Neuronal stem cell (in vitro differentiated cells): Measurements from ENCODE around the gene DCP1A.

Experiments used
- DNase-seq: peaks from one replicate; pipeline ENCODE4 v3.0.0-alpha.2; 2013; ENCODE audit warnings: low spot score
- H2AFZ ChIP-seq: one replicate; pipeline ENCODE4 v1.6.1; 2013; ENCODE audit warnings: mild to moderate bottlenecking, low read length, inconsistent platforms
- H2AK5ac ChIP-seq: 2 replicates; pipeline ENCODE4 v1.6.1; 2013; ENCODE audit warnings: low read depth, mild to moderate bottlenecking, inconsistent platforms, low read length, moderate library complexity, mixed read lengths
- H2BK120ac ChIP-seq: 2 replicates; pipeline ENCODE4 v1.6.1; 2013; ENCODE audit warnings: low read depth, mild to moderate bottlenecking, inconsistent platforms, low read length, moderate library complexity, mixed read lengths
- H2BK12ac ChIP-seq: one replicate; pipeline ENCODE4 v1.6.1; 2013; ENCODE audit warnings: low read length, inconsistent platforms
- H2BK15ac ChIP-seq: 2 replicates; pipeline ENCODE4 v1.6.1; 2013; ENCODE audit warnings: mild to moderate bottlenecking, low read length, inconsistent platforms, mixed read lengths
- H2BK5ac ChIP-seq: one replicate; pipeline ENCODE4 v1.6.1; 2013; ENCODE audit warnings: inconsistent platforms, mild to moderate bottlenecking, low read length, moderate library complexity
- H3K14ac ChIP-seq: one replicate; pipeline ENCODE4 v1.6.1; 2013; ENCODE audit warnings: low read length, inconsistent platforms
- H3K18ac ChIP-seq: 2 replicates; pipeline ENCODE4 v1.6.1; 2013; ENCODE audit warnings: low read length, inconsistent platforms
- H3K23ac ChIP-seq: 2 replicates; pipeline ENCODE4 v1.6.1; 2013; ENCODE audit warnings: low read depth, mild to moderate bottlenecking, mixed read lengths, low read length, inconsistent platforms; ENCODE audit not compliant: poor library complexity
- H3K27ac ChIP-seq: replicated peaks from 3 replicates; pipeline ENCODE4 v1.5.1; 2013; ENCODE audit warnings: low read length, inconsistent platforms
- H3K27me3 ChIP-seq, 3 experiments: 2 replicates each; pipeline ENCODE4 v1.6.1; 2013; ENCODE audit warnings: low read length in 3 of 3, mild to moderate bottlenecking in 2 of 3, inconsistent platforms in 1 of 3, low read depth in 1 of 3, mixed read lengths in 1 of 3, moderate library complexity in 1 of 3; ENCODE audit not compliant: control insufficient read depth in 3 of 3, insufficient read depth in 3 of 3
- H3K36me3 ChIP-seq, 2 donors: replicated peaks in 1 of 2; 2 replicates each; pipeline ENCODE4 v1.6.1; 2013; ENCODE audit warnings: low read length in 2 of 2; ENCODE audit not compliant: control insufficient read depth in 2 of 2, insufficient read depth in 2 of 2
- H3K4ac ChIP-seq: 2 replicates; pipeline ENCODE4 v1.6.1; 2013; ENCODE audit warnings: inconsistent platforms, mild to moderate bottlenecking, low read length, moderate library complexity
- H3K4me1 ChIP-seq, 2 donors: 1 replicate in 1 of 2; 2 replicates in 1 of 2; pipeline ENCODE4 v1.6.1; 2013; ENCODE audit warnings: low read length in 2 of 2, low read depth in 1 of 2; ENCODE audit not compliant: control insufficient read depth in 2 of 2, insufficient read depth in 1 of 2
- H3K4me2 ChIP-seq: one replicate; pipeline ENCODE4 v1.6.1; 2013; ENCODE audit warnings: mild to moderate bottlenecking, low read length, inconsistent platforms; ENCODE audit not compliant: insufficient read depth, poor library complexity, severe bottlenecking
- H3K4me3 ChIP-seq, 2 donors: 2 replicates each; pipeline ENCODE4 v1.5.1; 2013; ENCODE audit warnings: low read length in 2 of 2, mild to moderate bottlenecking in 2 of 2, inconsistent platforms in 1 of 2, moderate library complexity in 1 of 2
- H3K79me1 ChIP-seq: one replicate; pipeline ENCODE4 v1.6.1; 2013; ENCODE audit warnings: low read depth, mild to moderate bottlenecking, inconsistent platforms, low read length, moderate library complexity
- H3K9ac ChIP-seq: one replicate; pipeline ENCODE4 v1.6.1; 2013; ENCODE audit warnings: mild to moderate bottlenecking, low read depth, low read length, inconsistent platforms; ENCODE audit not compliant: poor library complexity
- H3K9me3 ChIP-seq, 2 donors: replicated peaks in 1 of 2; 2 replicates each; pipeline versions ENCODE3 to v1.6.1; 2013; ENCODE audit warnings: low read length in 2 of 2, mild to moderate bottlenecking in 2 of 2, inconsistent platforms in 1 of 2, low read depth in 1 of 2, mixed read lengths in 1 of 2, moderate library complexity in 1 of 2; ENCODE audit not compliant: control insufficient read depth in 2 of 2, insufficient read depth in 1 of 2
- H4K8ac ChIP-seq: one replicate; pipeline ENCODE4 v1.6.1; 2013; ENCODE audit warnings: low read depth, mild to moderate bottlenecking, inconsistent platforms, low read length, moderate library complexity
- H4K91ac ChIP-seq: one replicate; pipeline ENCODE4 v1.6.1; 2013; ENCODE audit warnings: low read length, low read depth, mild to moderate bottlenecking, inconsistent platforms; ENCODE audit not compliant: poor library complexity
- WGBS, 2 donors: extraction: QIAGEN DNeasy Blood & Tissue Kit; methylation state at CpG; one replicate each; pipeline ENCODE4 v1.1.7; 2013; ENCODE audit warnings: missing lambda C conversion rate in 2 of 2, mixed read lengths in 1 of 2; ENCODE audit not compliant: insufficient read length in 2 of 2, insufficient replicate concordance in 1 of 2; ENCODE audit errors: extremely low coverage in 2 of 2; 5-methylcytosine and 5-hydroxymethylcytosine counted together

The DCP1A gene

DNA sequence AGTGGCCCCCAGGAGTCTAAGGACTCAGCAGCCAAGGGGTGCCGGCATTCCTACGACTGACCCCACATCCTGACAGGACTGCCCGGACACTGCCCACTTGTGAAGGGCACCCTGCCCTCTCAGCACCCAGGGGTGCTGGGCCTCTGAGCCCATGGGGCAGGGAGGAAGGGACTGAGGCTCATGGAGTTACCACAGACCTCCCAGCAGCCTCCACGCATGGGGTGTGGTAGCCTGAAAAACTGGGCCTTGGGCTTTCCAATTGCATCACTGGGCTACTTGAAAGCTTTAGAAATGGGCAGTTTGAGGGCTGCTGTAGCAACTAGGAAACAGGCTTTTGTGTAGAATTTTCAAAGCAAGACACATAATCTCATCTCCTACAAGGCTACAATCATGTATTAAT lies 104.7 kb downstream of the DCP1A start:
- H3K36me3 ChIP-seq, result peaks cover 40 to 70% of the 10 kb centered on the region in 2 donors
- H3K23ac ChIP-seq, result no peak overlapping the region
- H2BK120ac ChIP-seq, result no peak overlapping the region
- H2BK12ac ChIP-seq, result no peak overlapping the region
- WGBS, 2 donors, result no CpG with 5 or more reads among the region's 4 CpGs
- no peak overlapping the region for H3K4me2 ChIP-seq
- H2BK15ac ChIP-seq, result no peak overlapping the region
- no peak overlapping the region for H2BK5ac ChIP-seq
- H4K91ac ChIP-seq, result no peak overlapping the region
- no peak overlapping the region for H2AFZ ChIP-seq
- H3K4ac ChIP-seq, result no peak overlapping the region
- no peak overlapping the region for H4K8ac ChIP-seq
- no peak overlapping the region for H3K9ac ChIP-seq
- no peak overlapping the region for H3K14ac ChIP-seq
- H3K18ac ChIP-seq, result peak overlapping the region; percentile 76
- peaks cover 29% of the 10 kb centered on the region for H3K79me1 ChIP-seq
- peaks cover 15 to 17% of the 10 kb centered on the region in 2 donors for H3K4me1 ChIP-seq
- no peak overlapping the region for H3K27ac ChIP-seq
- no peak for DNase-seq
- no peak overlapping the region for H2AK5ac ChIP-seq
- H3K4me3 ChIP-seq, result no peak overlapping the region
- no peaks in the 10 kb centered on the region for H3K27me3 ChIP-seq
- peaks cover 0 to 5% of the 10 kb centered on the region in 2 donors for H3K9me3 ChIP-seq

DNA sequence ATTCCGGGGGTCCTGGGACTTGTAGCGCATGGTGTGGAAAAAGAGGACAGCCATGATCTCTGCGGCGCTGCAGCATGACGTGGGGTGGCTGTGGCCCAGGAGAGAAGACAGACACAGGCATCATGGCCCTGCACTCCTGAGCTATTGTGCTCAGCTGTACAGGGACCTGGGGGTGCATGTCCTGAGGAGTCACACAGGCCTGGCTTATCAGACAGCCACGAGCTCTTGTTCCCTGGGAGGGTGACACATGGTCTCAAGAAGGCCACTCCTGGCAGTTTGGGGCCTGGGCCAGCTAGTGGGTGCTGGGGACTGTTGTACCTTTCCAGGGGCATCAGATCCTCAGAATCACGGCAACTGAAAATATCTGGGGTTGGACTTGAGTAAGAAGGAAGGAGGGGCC lies 105.2 kb downstream of the DCP1A start:
- no peak overlapping the region for H3K23ac ChIP-seq

DNA sequence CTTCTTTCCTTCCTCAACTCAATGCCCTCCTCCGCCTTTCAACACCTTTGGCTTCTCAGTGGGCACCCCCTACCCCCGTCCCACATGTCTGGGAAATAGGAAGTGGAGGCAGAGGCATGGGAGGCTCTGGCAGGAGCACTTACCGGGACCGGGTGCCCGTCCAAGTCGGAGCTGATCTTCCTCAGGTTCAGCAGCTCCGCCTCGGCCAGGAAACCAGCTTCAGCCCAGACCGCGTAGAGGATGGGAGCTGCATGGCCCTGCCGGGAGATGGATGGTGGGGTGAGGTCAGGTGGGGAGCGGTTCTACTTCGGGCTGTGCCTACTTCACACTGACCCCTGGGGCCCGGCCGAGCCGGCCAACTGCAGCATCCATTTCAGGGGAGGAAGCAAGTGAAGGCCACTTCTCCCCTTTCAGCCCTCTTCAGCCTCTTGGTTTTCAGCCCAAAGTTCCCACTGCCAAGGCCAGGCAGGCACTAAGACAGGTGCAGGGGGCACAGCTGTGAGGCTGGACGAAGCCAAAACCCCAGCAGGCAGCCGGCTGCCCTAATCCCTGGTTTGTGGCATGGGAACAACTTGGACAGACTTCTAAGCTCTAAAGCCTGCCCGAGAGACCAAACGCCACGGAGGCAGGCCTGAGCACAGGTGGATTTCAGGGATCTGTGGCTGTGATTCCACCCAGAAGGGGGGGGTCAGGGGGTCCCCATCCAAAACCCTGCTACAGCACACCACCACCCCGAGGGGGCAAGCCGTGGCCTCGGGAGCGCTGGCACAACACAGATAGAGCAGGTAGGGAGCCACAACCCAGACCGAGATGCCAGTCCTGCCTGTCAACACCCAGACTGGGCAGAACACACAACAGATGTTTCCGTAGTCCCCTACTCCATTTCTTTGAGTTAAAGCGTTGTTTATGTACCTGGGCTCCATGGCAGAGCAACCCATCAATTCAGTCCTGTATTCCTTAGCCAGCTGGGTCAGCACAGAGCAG lies 106.1 kb downstream of the DCP1A start:
- no peak overlapping the region for H2AFZ ChIP-seq
- no peak overlapping the region for H4K91ac ChIP-seq
- no peak overlapping the region for H2BK12ac ChIP-seq
- peaks cover 47 to 80% of the 10 kb centered on the region in 2 donors for H3K36me3 ChIP-seq
- no peak overlapping the region for H3K18ac ChIP-seq
- H3K4ac ChIP-seq, result no peak overlapping the region
- H3K4me2 ChIP-seq, result no peak overlapping the region
- H3K4me3 ChIP-seq, result no peak overlapping the region
- H2BK5ac ChIP-seq, result no peak overlapping the region
- H2AK5ac ChIP-seq, result no peak overlapping the region
- no peak overlapping the region for H3K27ac ChIP-seq
- H2BK120ac ChIP-seq, result no peak overlapping the region
- no peak overlapping the region for H3K23ac ChIP-seq
- H3K79me1 ChIP-seq, result peaks cover 31% of the 10 kb centered on the region
- H3K4me1 ChIP-seq, result peaks cover 17% of the 10 kb centered on the region in 2 donors
- no peak overlapping the region for H3K14ac ChIP-seq
- no CpG with 5 or more reads among the region's 28 CpGs for WGBS, 2 donors
- no peaks in the 10 kb centered on the region for H3K27me3 ChIP-seq
- no peak overlapping the region for H4K8ac ChIP-seq
- DNase-seq, result no peak
- H3K9ac ChIP-seq, result no peak overlapping the region
- H2BK15ac ChIP-seq, result no peak overlapping the region
- H3K9me3 ChIP-seq, result peaks cover 0 to 3% of the 10 kb centered on the region in 2 donors

More for the DNA sequence above, 105.2 kb downstream of the DCP1A start:
- Histone ChIP-seq H3K79me1 (peaks cover 29% of the 10 kb centered on the region), H3K18ac (no peak overlapping the region), H3K9me3 (peaks cover 0 to 5% of the 10 kb centered on the region in 2 donors), H2BK120ac (no peak overlapping the region), H4K91ac (no peak overlapping the region), H3K4ac (no peak overlapping the region), H2BK5ac (no peak overlapping the region), H2BK15ac (no peak overlapping the region), H3K4me2 (no peak overlapping the region), H3K14ac (no peak overlapping the region), H3K27ac (no peak overlapping the region), H3K4me1 (peaks cover 15 to 17% of the 10 kb centered on the region in 2 donors), H3K36me3 (peaks cover 40 to 74% of the 10 kb centered on the region in 2 donors), H3K9ac (no peak overlapping the region), H2BK12ac (no peak overlapping the region), H3K4me3 (no peak overlapping the region), H2AFZ (no peak overlapping the region), H2AK5ac (no peak overlapping the region), H3K27me3 (no peaks in the 10 kb centered on the region), H4K8ac (no peak overlapping the region)
- DNase-seq, result no peak
- no CpG with 5 or more reads among the region's 7 CpGs for WGBS, 2 donors

DNA sequence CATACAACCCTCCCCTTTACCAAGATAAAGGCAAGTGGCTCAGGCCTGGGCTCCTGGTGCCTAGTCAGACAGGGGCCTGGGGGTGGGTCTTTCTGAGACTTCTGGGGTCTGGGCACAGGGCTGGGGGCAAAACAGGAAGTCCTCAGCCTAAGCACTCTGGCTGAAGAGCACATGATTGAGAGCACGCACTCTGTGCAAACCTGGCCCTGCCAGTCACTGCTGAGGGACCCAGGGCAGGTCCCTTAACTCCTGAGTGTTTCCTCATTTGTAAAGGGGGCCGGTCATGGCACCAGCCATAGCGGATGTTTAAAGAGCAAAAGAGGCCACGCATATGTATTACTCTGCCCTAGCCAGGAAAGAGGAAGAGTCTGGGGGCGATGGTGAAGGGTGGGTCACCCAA lies 107.5 kb downstream of the DCP1A start:
- H3K36me3 ChIP-seq, result peaks cover 58 to 87% of the 10 kb centered on the region in 2 donors

More for the DNA sequence above, 107.5 kb downstream of the DCP1A start:
- WGBS, 2 donors, result no CpG with 5 or more reads among the region's 5 CpGs
- Histone ChIP-seq H3K9ac (no peak overlapping the region), H3K23ac (no peak overlapping the region), H4K91ac (no peak overlapping the region), H2AFZ (no peak overlapping the region), H3K27ac (no peak overlapping the region), H2BK12ac (no peak overlapping the region), H4K8ac (no peak overlapping the region), H2BK120ac (no peak overlapping the region), H2BK15ac (no peak overlapping the region), H3K18ac (no peak overlapping the region), H3K14ac (no peak overlapping the region), H3K9me3 (no peaks in the 10 kb centered on the region), H2BK5ac (no peak overlapping the region), H3K4me3 (no peak overlapping the region), H3K4ac (no peak overlapping the region), H2AK5ac (no peak overlapping the region), H3K79me1 (peaks cover 31% of the 10 kb centered on the region), H3K4me2 (no peak overlapping the region), H3K4me1 (peaks cover 17 to 20% of the 10 kb centered on the region in 2 donors), H3K27me3 (no peaks in the 10 kb centered on the region)
- DNase-seq, result no peak
